ENCODE results near the gene PDE10A. TPM values are rescaled to one million over a fixed set of nuclear protein-coding genes. Genes with fewer than 3 reads are reported as not detected.

The PDE10A gene
- total RNA-seq, 4 donors from 2014 or later = 3.5 to 10.0 (median 6.2) TPM

- H3K9me3 ChIP-seq = no peaks in the 10 kb centered on the region
- no peak overlapping the region for H3K27ac ChIP-seq
- no peak overlapping the region for H3K4me3 ChIP-seq
- no peaks in the 10 kb centered on the region for H3K4me1 ChIP-seq
- H3K36me3 ChIP-seq = no peaks in the 10 kb centered on the region
- no peak for TF ChIP-seq EP300 (IDR thresholded peaks at IDR 0.05)
- TF ChIP-seq POLR2A (IDR thresholded peaks at IDR 0.05) = no peak
- TF ChIP-seq CTCF (IDR thresholded peaks at IDR 0.05) = no peak
- no peak for DNase-seq (ENCODE audit: low spot score in 2 of 2)
- WGBS, 2 donors = 95% methylated on average over 7 of the region's 7 CpGs
- no peaks in the 10 kb centered on the region for H3K27me3 ChIP-seq
Observed at GRCh38 chr6:165403006-165403595, 259.9 kb downstream of the PDE10A start.

- Histone ChIP-seq H3K4me1 (no peaks in the 10 kb centered on the region), H3K27ac (no peak overlapping the region), H3K4me3 (no peak overlapping the region), H3K9me3 (peaks cover 0 to 4% (median 0%) of the 10 kb centered on the region in 4 donors), H3K36me3 (no peaks in the 10 kb centered on the region), H3K27me3 (no peaks in the 10 kb centered on the region)
- WGBS, 2 donors = 83 to 87% methylated on average over 2 of the region's 2 CpGs
- no peak for DNase-seq (ENCODE audit: low spot score in 2 of 2)
- no peak for TF ChIP-seq POLR2A (IDR thresholded peaks at IDR 0.05)
- no peak for TF ChIP-seq CTCF (IDR thresholded peaks at IDR 0.05)
- TF ChIP-seq EP300 (IDR thresholded peaks at IDR 0.05) = no peak
Observed at GRCh38 chr6:165401092-165401491, 261.9 kb downstream of the PDE10A start.

GRCh38 chr6:165390475-165390874, 272.6 kb downstream of the PDE10A start:
- Histone ChIP-seq H3K27ac (no peak overlapping the region), H3K36me3 (no peaks in the 10 kb centered on the region), H3K4me1 (no peaks in the 10 kb centered on the region), H3K27me3 (no peaks in the 10 kb centered on the region), H3K4me3 (no peak overlapping the region), H3K9me3 (no peaks in the 10 kb centered on the region)
- TF ChIP-seq POLR2A (IDR thresholded peaks at IDR 0.05) = no peak
- no peak for TF ChIP-seq EP300 (IDR thresholded peaks at IDR 0.05)
- TF ChIP-seq CTCF (IDR thresholded peaks at IDR 0.05) = no peak
- 91 to 93% methylated on average over 6 of the region's 6 CpGs for WGBS, 2 donors
- no peak for DNase-seq (ENCODE audit: low spot score in 2 of 2)

- no peaks in the 10 kb centered on the region for H3K36me3 ChIP-seq
- no peak for TF ChIP-seq CTCF (IDR thresholded peaks at IDR 0.05)
- TF ChIP-seq EP300 (IDR thresholded peaks at IDR 0.05) = no peak
- no peak for TF ChIP-seq POLR2A (IDR thresholded peaks at IDR 0.05)
- no peak for DNase-seq (ENCODE audit: low spot score in 2 of 2)
- H3K4me3 ChIP-seq = no peak overlapping the region
- 53 to 54% methylated on average over 3 of the region's 3 CpGs for WGBS, 2 donors
- H3K9me3 ChIP-seq = no peaks in the 10 kb centered on the region
- H3K27me3 ChIP-seq = no peaks in the 10 kb centered on the region
- H3K4me1 ChIP-seq = no peaks in the 10 kb centered on the region
- no peak overlapping the region for H3K27ac ChIP-seq
Observed at GRCh38 chr6:165389534-165389933, 273.5 kb downstream of the PDE10A start.

GRCh38 chr6:165383323-165383722, 279.7 kb downstream of the PDE10A start:
- no peak overlapping the region for H3K4me3 ChIP-seq
- WGBS, 2 donors = 86 to 92% methylated on average over 3 of the region's 3 CpGs
- H3K36me3 ChIP-seq = no peaks in the 10 kb centered on the region
- no peak overlapping the region for H3K27ac ChIP-seq
- H3K4me1 ChIP-seq = no peaks in the 10 kb centered on the region
- no peak for DNase-seq (ENCODE audit: low spot score in 2 of 2)
- H3K27me3 ChIP-seq = no peaks in the 10 kb centered on the region
- TF ChIP-seq CTCF (IDR thresholded peaks at IDR 0.05) (no peak), POLR2A (IDR thresholded peaks at IDR 0.05) (no peak), EP300 (IDR thresholded peaks at IDR 0.05) (no peak)
- no peaks in the 10 kb centered on the region for H3K9me3 ChIP-seq

Measured in tibial nerve (tissue), 4 donors.